HCT116 (cell line): Measurements from ENCODE around the gene CDK14.

Experiments
- EGR1 ChIP-seq: IDR thresholded peaks from 2 replicates; pipeline ENCODE4 v1.6.1; 2012; ENCODE audit warnings: low read depth
- POLR2A ChIP-seq: IDR thresholded peaks from 2 replicates; pipeline ENCODE4 v1.7.0; 2011; ENCODE audit warnings: borderline replicate concordance; ENCODE audit not compliant: insufficient read depth, insufficient read length; ENCODE audit errors: extremely low read depth
- POLR2AphosphoS5 ChIP-seq: IDR thresholded peaks from 2 replicates; pipeline ENCODE4 v1.6.1; 2011; ENCODE audit warnings: mild to moderate bottlenecking, low read depth, low read length, moderate library complexity
- RAD21 ChIP-seq: IDR thresholded peaks from 2 replicates; pipeline ENCODE4 v1.6.1; 2012; ENCODE audit warnings: low read depth, mild to moderate bottlenecking
- SIN3A ChIP-seq: IDR thresholded peaks from 2 replicates; pipeline ENCODE4 v1.6.1; 2012; ENCODE audit warnings: low read depth
- TF ChIP-seq, protein P1 (sequence below), 3 experiments: fragments of 200-600 bp in 1 of 3; sonication (generic) in 1 of 3; IDR thresholded peaks in 2 of 3; conservative IDR thresholded peaks in 1 of 3; 2 replicates each; pipeline ENCODE4 v1.5.1; 2012 to 2017; ENCODE audit warnings: low read depth in 2 of 3, low read length in 2 of 3, antibody characterized with exemption in 1 of 3, borderline replicate concordance in 1 of 3, control low read depth in 1 of 3, mild to moderate bottlenecking in 1 of 3, mixed read lengths in 1 of 3, mixed run types in 1 of 3, moderate library complexity in 1 of 3; ENCODE audit not compliant: insufficient read depth in 1 of 3

DNA sequence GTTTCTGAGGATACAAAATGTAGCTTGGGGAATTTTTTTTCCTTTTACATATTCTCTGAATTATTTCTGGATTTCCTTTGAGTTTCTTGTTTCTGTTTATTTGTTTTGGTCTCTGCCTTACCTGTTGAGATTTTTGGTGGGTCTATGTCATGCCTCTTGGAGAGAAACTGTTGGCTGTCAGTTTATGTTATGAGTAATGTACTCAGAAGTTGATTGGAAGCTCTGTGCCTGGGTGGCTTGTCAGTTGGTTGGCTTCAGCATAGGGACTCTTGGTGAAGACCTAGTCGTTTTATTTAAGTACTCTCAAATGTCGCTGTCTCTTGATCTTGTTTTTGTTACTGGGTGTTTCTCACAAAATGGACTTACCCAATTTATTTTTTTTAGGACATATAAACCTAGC, 132.4 kb downstream of the CDK14 start:
- TF ChIP-seq POLR2A (no peak), RAD21 (no peak), POLR2AphosphoS5 (no peak), SIN3A (no peak), EGR1 (no peak)
- TF ChIP-seq, protein P1, sequence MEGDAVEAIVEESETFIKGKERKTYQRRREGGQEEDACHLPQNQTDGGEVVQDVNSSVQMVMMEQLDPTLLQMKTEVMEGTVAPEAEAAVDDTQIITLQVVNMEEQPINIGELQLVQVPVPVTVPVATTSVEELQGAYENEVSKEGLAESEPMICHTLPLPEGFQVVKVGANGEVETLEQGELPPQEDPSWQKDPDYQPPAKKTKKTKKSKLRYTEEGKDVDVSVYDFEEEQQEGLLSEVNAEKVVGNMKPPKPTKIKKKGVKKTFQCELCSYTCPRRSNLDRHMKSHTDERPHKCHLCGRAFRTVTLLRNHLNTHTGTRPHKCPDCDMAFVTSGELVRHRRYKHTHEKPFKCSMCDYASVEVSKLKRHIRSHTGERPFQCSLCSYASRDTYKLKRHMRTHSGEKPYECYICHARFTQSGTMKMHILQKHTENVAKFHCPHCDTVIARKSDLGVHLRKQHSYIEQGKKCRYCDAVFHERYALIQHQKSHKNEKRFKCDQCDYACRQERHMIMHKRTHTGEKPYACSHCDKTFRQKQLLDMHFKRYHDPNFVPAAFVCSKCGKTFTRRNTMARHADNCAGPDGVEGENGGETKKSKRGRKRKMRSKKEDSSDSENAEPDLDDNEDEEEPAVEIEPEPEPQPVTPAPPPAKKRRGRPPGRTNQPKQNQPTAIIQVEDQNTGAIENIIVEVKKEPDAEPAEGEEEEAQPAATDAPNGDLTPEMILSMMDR (IDR thresholded peaks at IDR 0.05 in 2 of 3, conservative IDR thresholded peaks at IDR 0.05 in 1 of 3; ENCODE audit: borderline replicate concordance in 1 of 3, insufficient read depth in 1 of 3, low read depth in 2 of 3, low read length in 2 of 3): no peak
